OCI-LY3 (cell line): ENCODE measurements around the gene SLC16A8.

Experiments used
- H2AFZ ChIP-seq: fragments of 200-600, 300-600 bp; shearing (Covaris generic); 2 replicates; pipeline ENCODE4 v1.6.0; 2014; ENCODE audit warnings: antibody characterized with exemption, low read depth, low read length
- H3K27ac ChIP-seq: fragments of 200-600, 300-600 bp; sonication (generic); 2 replicates; pipeline ENCODE4 v1.5.1; 2014; ENCODE audit warnings: mild to moderate bottlenecking, low read length, moderate library complexity, mixed read lengths
- H3K27me3 ChIP-seq: fragments of 200-600, 300-600 bp; sonication (generic); 2 replicates; pipeline ENCODE4 v1.6.1; 2014; ENCODE audit warnings: low read depth, low read length, mixed read lengths
- H3K36me3 ChIP-seq: fragments of 200-600, 300-600 bp; sonication (generic); replicated peaks from 2 replicates; pipeline ENCODE3; 2014; ENCODE audit warnings: low read depth, low read length, mixed read lengths
- H3K4me1 ChIP-seq: fragments of 300-600, 200-600 bp; sonication (generic); 2 replicates; pipeline ENCODE4 v1.6.1; 2014; ENCODE audit warnings: low read length, mixed read lengths
- H3K4me2 ChIP-seq: fragments of 200-600, 300-600 bp; sonication (generic); 2 replicates; pipeline ENCODE4 v1.6.1; 2014; ENCODE audit warnings: low read length, mixed read lengths
- H3K4me3 ChIP-seq: fragments of 300-600, 200-600 bp; sonication (generic); 2 replicates; pipeline ENCODE4 v1.5.1; 2014; ENCODE audit warnings: antibody characterized with exemption, mild to moderate bottlenecking, low read length, moderate library complexity
- H3K79me2 ChIP-seq: fragments of 300-600, 200-600 bp; shearing (Covaris generic); 2 replicates; pipeline ENCODE4 v1.6.1; 2014; ENCODE audit warnings: mild to moderate bottlenecking, low read length, mixed read lengths
- H3K9ac ChIP-seq: fragments of 300-600, 200-600 bp; shearing (Covaris generic); 2 replicates; pipeline ENCODE4 v1.6.0; 2014; ENCODE audit warnings: mild to moderate bottlenecking, low read length, moderate library complexity
- H3K9me3 ChIP-seq: fragments of 200-600, 300-600 bp; shearing (Covaris generic); 2 replicates; pipeline ENCODE4 v1.6.1; 2014; ENCODE audit warnings: low read length, mixed read lengths; ENCODE audit not compliant: insufficient read depth
- H4K20me1 ChIP-seq: fragments of 200-600, 300-600 bp; sonication (generic); 2 replicates; pipeline ENCODE4 v1.6.1; 2016; ENCODE audit warnings: low read length, mixed read lengths; ENCODE audit not compliant: insufficient read depth
- CTCF ChIP-seq: fragments of 200-600, 300-600 bp; sonication (generic); IDR thresholded peaks from 2 replicates; pipeline ENCODE4 v1.5.1; 2014; ENCODE audit warnings: antibody characterized with exemption, low read length, low read depth
- EZH2phosphoT487 ChIP-seq: fragments of 200-600 bp; shearing (Covaris generic); IDR thresholded peaks from 2 replicates; pipeline ENCODE4 v1.6.1; 2018; ENCODE audit warnings: antibody characterized with exemption, mixed run types, low read depth

SLC16A8 gene

GRCh38 chr22:38110863-38111852 is 27.2 kb upstream of the SLC16A8 start:
- Histone ChIP-seq H3K27me3 (no peaks in the 10 kb centered on the region), H3K4me3 (no peak overlapping the region), H2AFZ (no peak overlapping the region), H3K27ac (no peak overlapping the region), H3K4me1 (no peaks in the 10 kb centered on the region), H3K4me2 (no peak overlapping the region), H3K9me3 (no peaks in the 10 kb centered on the region), H4K20me1 (no peaks in the 10 kb centered on the region), H3K79me2 (no peaks in the 10 kb centered on the region), H3K36me3 (no peaks in the 10 kb centered on the region), H3K9ac (no peak overlapping the region)
- TF ChIP-seq CTCF = no peak
- no peak for TF ChIP-seq EZH2phosphoT487

GRCh38 chr22:38110008-38110862 is 26.3 kb upstream of the SLC16A8 start, which contains the start of gene BAIAP2L2:
BAIAP2L2 (minus strand) TSS chr22:38110684; CDS start chr22:38110525, 159 bp downstream.
- Histone ChIP-seq H3K27me3 (no peaks in the 10 kb centered on the region), H3K9me3 (no peaks in the 10 kb centered on the region), H3K4me2 (no peak within 1 kb of the TSS), H3K27ac (no peak within 1 kb of the TSS), H3K9ac (no peak within 1 kb of the TSS), H3K4me1 (no peaks in the 10 kb centered on the region), H3K4me3 (no peak within 1 kb of the TSS), H3K79me2 (no peaks in the 10 kb centered on the region), H4K20me1 (no peaks in the 10 kb centered on the region), H3K36me3 (no peaks in the 10 kb centered on the region), H2AFZ (no peak within 1 kb of the TSS)
- TF ChIP-seq EZH2phosphoT487 (no peak), CTCF (no peak)

GRCh38 chr22:38109371-38110001 is 25.5 kb upstream of the SLC16A8 start:
- Histone ChIP-seq H2AFZ (no peak overlapping the region), H3K9ac (no peak overlapping the region), H3K36me3 (no peaks in the 10 kb centered on the region), H3K4me3 (no peak overlapping the region), H3K79me2 (no peaks in the 10 kb centered on the region), H4K20me1 (no peaks in the 10 kb centered on the region), H3K9me3 (no peaks in the 10 kb centered on the region), H3K27me3 (no peaks in the 10 kb centered on the region), H3K4me2 (no peak overlapping the region), H3K4me1 (peaks cover 6% of the 10 kb centered on the region), H3K27ac (no peak overlapping the region)
- TF ChIP-seq CTCF (no peak), EZH2phosphoT487 (no peak)
